Panc1 (cell line): ENCODE data around the gene UBASH3B. TPM values are rescaled to one million over a fixed set of nuclear protein-coding genes. Genes with fewer than 3 reads are reported as not detected.

Source experiments
- ATAC-seq: fragments of 200-7000 bp; cut with Tn5 transposase; 2 replicates; pipeline ENCODE4 v1.9.1; 2020; ENCODE audit warnings: mild to moderate bottlenecking, moderate library complexity
- BruUV-seq: library from RNA; stranded (reverse); fragments of 400-500 nt; replicated peaks from 2 replicates; lab custom pipeline; 2021; lab: Mats Ljungman, UMichigan
- CTCF ChIA-PET: fragments of 300-600 bp; sonication (Branson Sonifier 250); formaldehyde crosslinking; loops from one replicate; lab custom pipeline; 2022; ENCODE audit warnings: antibody characterized with exemption; lab: Charles Lee
- POLR2A ChIA-PET: fragments of 300-600 bp; sonication (Branson Sonifier 250); formaldehyde crosslinking; loops from one replicate; lab custom pipeline; 2022; ENCODE audit warnings: antibody characterized with exemption; lab: Charles Lee
- DNase-seq: peaks from one replicate; pipeline ENCODE4 v3.0.0-alpha.2; 2010; ENCODE audit warnings: low read depth, low spot score
- H3K27ac ChIP-seq: 2 replicates; pipeline ENCODE4 v1.5.1; 2011; ENCODE audit warnings: mild to moderate bottlenecking, low read length, inconsistent platforms
- H3K27me3 ChIP-seq: fragments of 200-500 bp; sonication (Bioruptor generic); 2 replicates; pipeline ENCODE4 v1.6.0; 2014; ENCODE audit warnings: low read length, inconsistent platforms; ENCODE audit not compliant: control insufficient read depth, insufficient read depth
- H3K36me3 ChIP-seq: fragments of 200-500 bp; sonication (Bioruptor generic); 2 replicates; pipeline ENCODE4 v1.5.1; 2014; ENCODE audit warnings: inconsistent platforms, mild to moderate bottlenecking, low read length, moderate library complexity; ENCODE audit not compliant: control insufficient read depth, insufficient read depth
- H3K4me1 ChIP-seq: 2 replicates; pipeline ENCODE4 v1.5.1; 2011; ENCODE audit warnings: inconsistent platforms, mild to moderate bottlenecking, low read length, moderate library complexity; ENCODE audit not compliant: control insufficient read depth, insufficient read depth
- H3K4me3 ChIP-seq, 2 experiments: 2 replicates each; pipeline ENCODE4 v1.5.1; 2011 to 2012; ENCODE audit warnings: low read depth in 2 of 2, low read length in 2 of 2, mild to moderate bottlenecking in 2 of 2, inconsistent platforms in 1 of 2, moderate library complexity in 1 of 2
- H3K9me3 ChIP-seq: fragments of 200-500 bp; sonication (Bioruptor generic); 2 replicates; pipeline ENCODE4 v1.5.1; 2014; ENCODE audit warnings: low read depth, mild to moderate bottlenecking, inconsistent platforms, low read length, moderate library complexity; ENCODE audit not compliant: control insufficient read depth, insufficient read depth
- CTCF ChIP-seq: fragments of 450-650 bp; IDR thresholded peaks from 2 replicates; pipeline ENCODE4 v1.5.1; 2017; ENCODE audit warnings: mild to moderate bottlenecking
- POLR2AphosphoS5 ChIP-seq: IDR thresholded peaks from 2 replicates; pipeline ENCODE4 v1.6.1; 2012; ENCODE audit warnings: mild to moderate bottlenecking, low read depth, low read length, moderate library complexity
- REST ChIP-seq, 2 experiments: IDR thresholded peaks; 2 replicates each; pipeline ENCODE4 v1.6.1; 2011 to 2012; ENCODE audit warnings: low read depth in 2 of 2, control low read depth in 1 of 2, low read length in 1 of 2, mild to moderate bottlenecking in 1 of 2, moderate library complexity in 1 of 2; ENCODE audit not compliant: insufficient read depth in 1 of 2
- SIN3A ChIP-seq: IDR thresholded peaks from 2 replicates; pipeline ENCODE4 v1.6.1; 2012; ENCODE audit warnings: low read depth, mild to moderate bottlenecking, low read length, moderate library complexity, borderline replicate concordance; ENCODE audit not compliant: insufficient read depth
- TCF7L2 ChIP-seq: IDR thresholded peaks from 2 replicates; pipeline ENCODE4 v1.6.1; 2011; ENCODE audit warnings: mild to moderate bottlenecking, low read depth, low read length, inconsistent platforms
- in situ Hi-C: cut with HindIII; loops from 2 replicates; pipeline ENCODE4 v1.10.0; 2016; ENCODE audit warnings: low sequenced_read_pairs, low pct_unique_long_range_greater_than_20kb
- intact Hi-C: fragments of 100-400 bp; cut with micrococcal nuclease; formaldehyde crosslinking; loops from one replicate; pipeline ENCODE4 v1.10.0; 2022; ENCODE audit not compliant: unreplicated experiment
- total RNA-seq: library from RNA; stranded (reverse); gene quantifications from one replicate; pipeline ENCODE4 v1.2.1, GENCODE V29; 2021; ENCODE audit not compliant: unreplicated experiment

Gene UBASH3B
- total RNA-seq, 1 experiment from 2014 or later: 55.1 TPM

DNA sequence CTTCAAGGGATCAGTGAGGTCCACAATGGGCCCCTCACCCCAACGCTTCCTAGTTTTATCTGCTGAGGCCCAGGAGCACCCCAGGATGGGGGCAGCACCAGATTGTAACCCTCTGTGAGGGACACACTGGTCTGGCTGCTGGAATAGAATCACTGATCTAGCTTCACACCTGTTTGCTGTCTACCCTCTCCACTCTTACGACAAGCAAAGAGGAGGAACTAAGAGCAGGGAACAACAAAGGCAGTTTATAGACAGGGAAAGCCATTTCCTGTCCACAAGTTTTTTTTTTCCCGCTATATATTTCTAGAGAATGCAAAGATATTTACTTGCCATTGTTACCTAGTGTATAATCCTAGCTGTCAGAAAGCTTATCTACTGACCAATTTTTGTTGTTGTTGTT, 121.8 kb downstream of the UBASH3B start:
- Histone ChIP-seq H3K9me3 (no peaks in the 10 kb centered on the region), H3K4me1 (no peaks in the 10 kb centered on the region), H3K36me3 (no peaks in the 10 kb centered on the region), H3K4me3 (no peak overlapping the region), H3K27ac (no peak overlapping the region), H3K27me3 (no peaks in the 10 kb centered on the region)
- CTCF ChIA-PET: no interaction called here
- BruUV-seq: no TSS peak
- no peak for DNase-seq
- POLR2A ChIA-PET: interaction anchor here (0.6 kb wide), 1 partner anchor 19 kb away, joined by 3 read pairs; no protein-coding TSS in a partner anchor
- ATAC-seq: no peak
- intact Hi-C loops (no loop called here), in situ Hi-C loops (no loop called here)
- no peak for TF ChIP-seq REST (IDR thresholded peaks at IDR 0.05; ENCODE audit: insufficient read depth in 1 of 2, low read depth in 2 of 2, low read length in 1 of 2)
- TF ChIP-seq SIN3A: no peak
- TF ChIP-seq POLR2AphosphoS5: no peak
- no peak for TF ChIP-seq CTCF
- TF ChIP-seq TCF7L2: no peak

DNA sequence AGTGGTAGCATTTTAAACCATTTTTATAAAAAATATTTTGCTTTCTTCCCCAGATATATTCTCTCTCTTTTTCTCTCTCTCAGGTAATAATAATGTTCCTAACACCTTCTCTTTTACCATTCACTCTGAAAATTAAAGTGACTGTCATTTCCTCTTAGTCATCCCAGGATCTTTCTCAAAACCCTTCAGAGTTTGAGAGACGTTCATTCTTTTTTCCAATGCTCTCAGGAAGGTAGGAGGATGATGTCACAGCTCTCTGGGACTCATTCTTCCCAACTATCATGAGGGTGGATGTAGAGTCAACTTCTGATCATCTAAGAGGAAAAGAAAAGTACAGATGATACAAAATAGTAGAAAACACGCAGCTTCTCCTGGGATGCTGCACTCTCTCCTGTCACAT, 122.6 kb downstream of the UBASH3B start:
- no TSS peak for BruUV-seq
- CTCF ChIA-PET: no interaction called here
- no peaks in the 10 kb centered on the region for H3K9me3 ChIP-seq
- POLR2A ChIA-PET: interaction anchor here (0.6 kb wide), 1 partner anchor 20 kb away, joined by 3 read pairs; no protein-coding TSS in a partner anchor
- no peak for TF ChIP-seq CTCF
- in situ Hi-C loops: no loop called here
- no peak overlapping the region for H3K4me3 ChIP-seq
- intact Hi-C loops: no loop called here
- H3K27ac ChIP-seq: no peak overlapping the region
- no peaks in the 10 kb centered on the region for H3K36me3 ChIP-seq
- ATAC-seq (no peak), DNase-seq (no peak)
- no peaks in the 10 kb centered on the region for H3K4me1 ChIP-seq
- no peaks in the 10 kb centered on the region for H3K27me3 ChIP-seq
